Hepatocyte (in vitro differentiated cells): ENCODE data around the gene WFDC10B.

Experiments
- EZH2 ChIP-seq: fragments of 200-600 bp; sonication (generic); IDR thresholded peaks from 2 replicates; pipeline ENCODE4 v1.6.1; 2016; ENCODE audit warnings: antibody characterized with exemption, mild to moderate bottlenecking, borderline replicate concordance
- EZH2phosphoT487 ChIP-seq: fragments of 200-600 bp; sonication (generic); IDR thresholded peaks from one replicate; pipeline ENCODE4 v1.6.1; 2018; ENCODE audit warnings: antibody characterized with exemption, mild to moderate bottlenecking, low read depth, moderate library complexity; ENCODE audit not compliant: unreplicated experiment, severe bottlenecking
- TF ChIP-seq, protein P1 (sequence below): fragments of 200-600 bp; sonication (generic); IDR thresholded peaks from 2 replicates; pipeline ENCODE4 v1.5.1; 2016; ENCODE audit warnings: antibody characterized with exemption, mild to moderate bottlenecking; ENCODE audit not compliant: poor library complexity

- TF ChIP-seq, protein P1, sequence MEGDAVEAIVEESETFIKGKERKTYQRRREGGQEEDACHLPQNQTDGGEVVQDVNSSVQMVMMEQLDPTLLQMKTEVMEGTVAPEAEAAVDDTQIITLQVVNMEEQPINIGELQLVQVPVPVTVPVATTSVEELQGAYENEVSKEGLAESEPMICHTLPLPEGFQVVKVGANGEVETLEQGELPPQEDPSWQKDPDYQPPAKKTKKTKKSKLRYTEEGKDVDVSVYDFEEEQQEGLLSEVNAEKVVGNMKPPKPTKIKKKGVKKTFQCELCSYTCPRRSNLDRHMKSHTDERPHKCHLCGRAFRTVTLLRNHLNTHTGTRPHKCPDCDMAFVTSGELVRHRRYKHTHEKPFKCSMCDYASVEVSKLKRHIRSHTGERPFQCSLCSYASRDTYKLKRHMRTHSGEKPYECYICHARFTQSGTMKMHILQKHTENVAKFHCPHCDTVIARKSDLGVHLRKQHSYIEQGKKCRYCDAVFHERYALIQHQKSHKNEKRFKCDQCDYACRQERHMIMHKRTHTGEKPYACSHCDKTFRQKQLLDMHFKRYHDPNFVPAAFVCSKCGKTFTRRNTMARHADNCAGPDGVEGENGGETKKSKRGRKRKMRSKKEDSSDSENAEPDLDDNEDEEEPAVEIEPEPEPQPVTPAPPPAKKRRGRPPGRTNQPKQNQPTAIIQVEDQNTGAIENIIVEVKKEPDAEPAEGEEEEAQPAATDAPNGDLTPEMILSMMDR: no peak
- TF ChIP-seq EZH2phosphoT487 (no peak), EZH2 (no peak)
These were observed 30.7 kb upstream of the WFDC10B start for GRCh38 chr20:45735552-45735951.
